Neuronal stem cell (in vitro differentiated cells): ENCODE measurements around the gene SP1.
"Not testable (repeated sequence)": the region's sequence is repeated elsewhere in the genome, so short reads cannot be mapped to it uniquely, and the experiment has no call there.

Source experiments
- DNase-seq: peaks from one replicate; pipeline ENCODE4 v3.0.0-alpha.2; 2013; ENCODE audit warnings: low spot score
- H2AFZ ChIP-seq: one replicate; pipeline ENCODE4 v1.6.1; 2013; ENCODE audit warnings: mild to moderate bottlenecking, low read length, inconsistent platforms
- H2AK5ac ChIP-seq: 2 replicates; pipeline ENCODE4 v1.6.1; 2013; ENCODE audit warnings: low read depth, mild to moderate bottlenecking, inconsistent platforms, low read length, moderate library complexity, mixed read lengths
- H2BK120ac ChIP-seq: 2 replicates; pipeline ENCODE4 v1.6.1; 2013; ENCODE audit warnings: low read depth, mild to moderate bottlenecking, inconsistent platforms, low read length, moderate library complexity, mixed read lengths
- H2BK12ac ChIP-seq: one replicate; pipeline ENCODE4 v1.6.1; 2013; ENCODE audit warnings: low read length, inconsistent platforms
- H2BK15ac ChIP-seq: 2 replicates; pipeline ENCODE4 v1.6.1; 2013; ENCODE audit warnings: mild to moderate bottlenecking, low read length, inconsistent platforms, mixed read lengths
- H2BK5ac ChIP-seq: one replicate; pipeline ENCODE4 v1.6.1; 2013; ENCODE audit warnings: inconsistent platforms, mild to moderate bottlenecking, low read length, moderate library complexity
- H3K14ac ChIP-seq: one replicate; pipeline ENCODE4 v1.6.1; 2013; ENCODE audit warnings: low read length, inconsistent platforms
- H3K18ac ChIP-seq: 2 replicates; pipeline ENCODE4 v1.6.1; 2013; ENCODE audit warnings: low read length, inconsistent platforms
- H3K23ac ChIP-seq: 2 replicates; pipeline ENCODE4 v1.6.1; 2013; ENCODE audit warnings: low read depth, mild to moderate bottlenecking, mixed read lengths, low read length, inconsistent platforms; ENCODE audit not compliant: poor library complexity
- H3K27ac ChIP-seq: replicated peaks from 3 replicates; pipeline ENCODE4 v1.5.1; 2013; ENCODE audit warnings: low read length, inconsistent platforms
- H3K27me3 ChIP-seq, 3 experiments: 2 replicates each; pipeline ENCODE4 v1.6.1; 2013; ENCODE audit warnings: low read length in 3 of 3, mild to moderate bottlenecking in 2 of 3, inconsistent platforms in 1 of 3, low read depth in 1 of 3, mixed read lengths in 1 of 3, moderate library complexity in 1 of 3; ENCODE audit not compliant: control insufficient read depth in 3 of 3, insufficient read depth in 3 of 3
- H3K36me3 ChIP-seq, 2 donors: replicated peaks in 1 of 2; 2 replicates each; pipeline ENCODE4 v1.6.1; 2013; ENCODE audit warnings: low read length in 2 of 2; ENCODE audit not compliant: control insufficient read depth in 2 of 2, insufficient read depth in 2 of 2
- H3K4ac ChIP-seq: 2 replicates; pipeline ENCODE4 v1.6.1; 2013; ENCODE audit warnings: inconsistent platforms, mild to moderate bottlenecking, low read length, moderate library complexity
- H3K4me1 ChIP-seq, 2 donors: 1 replicate in 1 of 2; 2 replicates in 1 of 2; pipeline ENCODE4 v1.6.1; 2013; ENCODE audit warnings: low read length in 2 of 2, low read depth in 1 of 2; ENCODE audit not compliant: control insufficient read depth in 2 of 2, insufficient read depth in 1 of 2
- H3K4me2 ChIP-seq: one replicate; pipeline ENCODE4 v1.6.1; 2013; ENCODE audit warnings: mild to moderate bottlenecking, low read length, inconsistent platforms; ENCODE audit not compliant: insufficient read depth, poor library complexity, severe bottlenecking
- H3K4me3 ChIP-seq, 2 donors: 2 replicates each; pipeline ENCODE4 v1.5.1; 2013; ENCODE audit warnings: low read length in 2 of 2, mild to moderate bottlenecking in 2 of 2, inconsistent platforms in 1 of 2, moderate library complexity in 1 of 2
- H3K79me1 ChIP-seq: one replicate; pipeline ENCODE4 v1.6.1; 2013; ENCODE audit warnings: low read depth, mild to moderate bottlenecking, inconsistent platforms, low read length, moderate library complexity
- H3K9ac ChIP-seq: one replicate; pipeline ENCODE4 v1.6.1; 2013; ENCODE audit warnings: mild to moderate bottlenecking, low read depth, low read length, inconsistent platforms; ENCODE audit not compliant: poor library complexity
- H3K9me3 ChIP-seq, 2 donors: replicated peaks in 1 of 2; 2 replicates each; pipeline versions ENCODE3 to v1.6.1; 2013; ENCODE audit warnings: low read length in 2 of 2, mild to moderate bottlenecking in 2 of 2, inconsistent platforms in 1 of 2, low read depth in 1 of 2, mixed read lengths in 1 of 2, moderate library complexity in 1 of 2; ENCODE audit not compliant: control insufficient read depth in 2 of 2, insufficient read depth in 1 of 2
- H4K8ac ChIP-seq: one replicate; pipeline ENCODE4 v1.6.1; 2013; ENCODE audit warnings: low read depth, mild to moderate bottlenecking, inconsistent platforms, low read length, moderate library complexity
- H4K91ac ChIP-seq: one replicate; pipeline ENCODE4 v1.6.1; 2013; ENCODE audit warnings: low read length, low read depth, mild to moderate bottlenecking, inconsistent platforms; ENCODE audit not compliant: poor library complexity
- WGBS, 2 donors: extraction: QIAGEN DNeasy Blood & Tissue Kit; methylation state at CpG; one replicate each; pipeline ENCODE4 v1.1.7; 2013; ENCODE audit warnings: missing lambda C conversion rate in 2 of 2, mixed read lengths in 1 of 2; ENCODE audit not compliant: insufficient read length in 2 of 2, insufficient replicate concordance in 1 of 2; ENCODE audit errors: extremely low coverage in 2 of 2; 5-methylcytosine and 5-hydroxymethylcytosine counted together

Gene SP1

GRCh38 chr12:53444593-53445325, 64.8 kb downstream of the SP1 start:
- not testable (repeated sequence) for DNase-seq

DNA sequence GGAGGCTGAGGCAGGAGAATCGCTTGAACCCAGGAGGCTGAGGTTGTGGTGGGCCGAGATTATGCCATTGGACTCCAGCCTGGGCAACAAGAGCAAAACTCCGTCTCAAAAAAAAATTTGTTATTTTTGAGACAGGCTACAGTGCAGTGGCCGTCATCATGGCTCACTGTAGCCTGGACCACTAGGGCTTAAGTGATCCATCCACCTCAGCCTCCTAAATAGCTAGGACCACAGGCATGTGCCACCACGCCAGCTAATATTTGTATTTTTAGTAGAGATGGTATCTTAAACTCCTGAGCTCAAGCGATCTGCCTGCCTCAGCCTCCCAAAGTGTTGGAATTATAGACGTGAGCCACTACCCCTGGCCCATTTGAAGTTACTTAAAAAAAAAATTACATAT, 71.0 kb downstream of the SP1 start:
- no peak overlapping the region for H3K27ac ChIP-seq
- no peak overlapping the region for H3K18ac ChIP-seq
- H4K8ac ChIP-seq, result no peak overlapping the region
- no peak overlapping the region for H3K23ac ChIP-seq
- H2BK120ac ChIP-seq, result no peak overlapping the region
- H3K9ac ChIP-seq, result no peak overlapping the region
- no peak overlapping the region for H2BK12ac ChIP-seq
- no peaks in the 10 kb centered on the region for H3K79me1 ChIP-seq
- H3K14ac ChIP-seq, result no peak overlapping the region
- H2AK5ac ChIP-seq, result no peak overlapping the region
- no peaks in the 10 kb centered on the region for H3K27me3 ChIP-seq
- peaks cover 2 to 16% of the 10 kb centered on the region in 2 donors for H3K4me1 ChIP-seq
- WGBS, 2 donors, result no CpG with 5 or more reads among the region's 7 CpGs
- no peak for DNase-seq
- H2BK15ac ChIP-seq, result no peak overlapping the region
- no peak overlapping the region for H3K4ac ChIP-seq
- no peak overlapping the region for H3K4me2 ChIP-seq
- H3K9me3 ChIP-seq, result peaks cover 0 to 2% of the 10 kb centered on the region in 2 donors
- H3K4me3 ChIP-seq, result no peak overlapping the region
- peaks cover 16 to 43% of the 10 kb centered on the region in 2 donors for H3K36me3 ChIP-seq
- H4K91ac ChIP-seq, result no peak overlapping the region
- no peak overlapping the region for H2BK5ac ChIP-seq
- no peak overlapping the region for H2AFZ ChIP-seq

More at GRCh38 chr12:53444593-53445325, 64.8 kb downstream of the SP1 start:
- not testable (repeated sequence) for H2BK5ac ChIP-seq, H2BK120ac ChIP-seq, H2AK5ac ChIP-seq, H4K8ac ChIP-seq, H3K79me1 ChIP-seq, H3K27me3 ChIP-seq, H3K4me1 ChIP-seq, H3K23ac ChIP-seq, H3K9me3 ChIP-seq, H3K9ac ChIP-seq, H2AFZ ChIP-seq, H2BK15ac ChIP-seq, H4K91ac ChIP-seq, H3K4ac ChIP-seq, H3K14ac ChIP-seq, H2BK12ac ChIP-seq, H3K18ac ChIP-seq, H3K4me2 ChIP-seq, H3K4me3 ChIP-seq, H3K27ac ChIP-seq
- H3K36me3 ChIP-seq, result peaks cover 7 to 38% of the 10 kb centered on the region in 2 donors
- WGBS, 2 donors, result no CpG with 5 or more reads among the region's 11 CpGs

DNA sequence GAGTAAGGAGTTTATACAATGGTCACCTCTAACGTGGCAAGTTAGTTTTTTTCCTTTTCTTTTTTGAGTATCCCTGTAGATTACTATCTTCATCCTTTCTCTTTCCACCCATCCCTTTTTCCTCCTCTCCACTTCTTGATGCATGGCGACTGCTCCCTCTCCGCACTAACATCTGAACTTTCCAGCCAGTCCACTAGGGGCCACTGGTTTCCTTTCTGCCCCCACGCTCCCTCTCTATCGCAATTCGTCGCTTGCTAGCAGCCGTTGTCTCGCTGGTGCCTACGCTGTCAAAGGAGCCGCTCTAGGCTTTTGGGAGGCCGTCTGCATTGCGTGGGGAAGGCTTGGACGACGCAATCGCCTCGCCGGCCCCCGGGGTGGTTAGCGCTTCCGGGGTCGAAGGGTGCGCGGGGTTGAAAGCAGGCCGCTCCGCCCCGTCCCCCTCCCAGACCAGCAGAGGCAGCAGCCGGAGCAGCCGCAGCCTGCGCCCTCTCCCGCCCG, 71.7 kb downstream of the SP1 start, which contains the start of gene PCBP2:
Gene PCBP2, plus strand, starts transcription at position 442 of the 498 bp plus-strand sequence. CDS start 2,699 bp downstream, outside the sequence.
- Histone ChIP-seq H2BK5ac (no peak within 1 kb of the TSS), H2AK5ac (peak within 1 kb of the TSS; percentile 97), H4K8ac (no peak within 1 kb of the TSS), H2BK120ac (peak within 1 kb of the TSS; percentile 99), H3K18ac (peak within 1 kb of the TSS; percentile 99), H3K9ac (peak within 1 kb of the TSS; percentile 97), H2BK12ac (no peak within 1 kb of the TSS), H4K91ac (peak within 1 kb of the TSS; percentile 79), H3K36me3 (peaks cover 21 to 46% of the 10 kb centered on the region in 2 donors), H3K23ac (peak within 1 kb of the TSS; percentile 96), H3K4ac (peak within 1 kb of the TSS; percentile 10), H3K27ac (peak within 1 kb of the TSS; percentile 98), H3K14ac (peak within 1 kb of the TSS; percentile 71), H3K4me3 (peak within 1 kb of the TSS; percentile 95 to 100), H3K4me1 (peaks cover 2 to 16% of the 10 kb centered on the region in 2 donors), H2BK15ac (no peak within 1 kb of the TSS), H3K4me2 (peak within 1 kb of the TSS; percentile 36), H3K79me1 (no peaks in the 10 kb centered on the region), H3K9me3 (peaks cover 0 to 2% of the 10 kb centered on the region in 2 donors), H3K27me3 (no peaks in the 10 kb centered on the region), H2AFZ (peak within 1 kb of the TSS; percentile 65)
- peak; percentile 99 for DNase-seq
- no CpG with 5 or more reads among the region's 32 CpGs for WGBS, 2 donors
